ENCODE data around the gene BFSP2.

Gene BFSP2

DNA sequence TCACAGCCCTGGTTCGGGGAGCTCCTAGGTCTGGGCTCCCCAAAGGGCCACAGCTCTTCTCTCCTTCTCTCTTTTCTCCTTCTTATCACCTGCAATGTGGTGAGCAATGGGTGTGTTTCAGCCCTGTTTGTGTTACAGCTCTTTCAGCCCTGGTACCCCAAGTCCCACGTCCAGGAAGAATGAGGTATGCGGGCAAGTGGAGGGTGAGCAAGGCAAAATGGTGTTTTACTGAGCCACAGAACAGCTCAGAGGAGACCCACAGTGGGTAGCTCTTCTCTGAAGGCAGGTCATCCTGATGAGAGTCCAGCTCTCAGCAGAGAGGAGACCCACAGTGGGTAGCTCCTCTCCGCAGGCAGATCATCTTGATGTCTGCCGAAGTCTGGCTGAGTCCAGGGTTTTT, 86.8 kb downstream of the BFSP2 start:
- no peak for DNase-seq (ENCODE audit: low read depth)
- no peak for TF ChIP-seq CTCF (IDR thresholded peaks at IDR 0.05; ENCODE audit: insufficient read depth, low read depth, low read length, missing control alignments)
- H3K4me3 ChIP-seq (ENCODE audit: low read depth, low read length) = no peak overlapping the region

- H3K4me3 ChIP-seq (ENCODE audit: low read depth, low read length) = no peak overlapping the region
- no peak for TF ChIP-seq CTCF (IDR thresholded peaks at IDR 0.05; ENCODE audit: insufficient read depth, low read depth, low read length, missing control alignments)
- DNase-seq (ENCODE audit: low read depth) = no peak
These were observed 87.3 kb downstream of the BFSP2 start for GRCh38 chr3:133487204-133487603.

GRCh38 chr3:133487920-133488540, 88.2 kb downstream of the BFSP2 start:
- peak; percentile 70 for DNase-seq (ENCODE audit: low read depth)
- peak; percentile 46 for TF ChIP-seq CTCF (IDR thresholded peaks at IDR 0.05; ENCODE audit: insufficient read depth, low read depth, low read length, missing control alignments)
- H3K4me3 ChIP-seq (ENCODE audit: low read depth, low read length) = no peak overlapping the region

GRCh38 chr3:133488785-133489367, 89.0 kb downstream of the BFSP2 start:
- H3K4me3 ChIP-seq (ENCODE audit: low read depth, low read length) = peak overlapping the region; percentile 52
- DNase-seq (ENCODE audit: low read depth) = peak; percentile 70
- TF ChIP-seq CTCF (IDR thresholded peaks at IDR 0.05; ENCODE audit: insufficient read depth, low read depth, low read length, missing control alignments) = no peak

DNA sequence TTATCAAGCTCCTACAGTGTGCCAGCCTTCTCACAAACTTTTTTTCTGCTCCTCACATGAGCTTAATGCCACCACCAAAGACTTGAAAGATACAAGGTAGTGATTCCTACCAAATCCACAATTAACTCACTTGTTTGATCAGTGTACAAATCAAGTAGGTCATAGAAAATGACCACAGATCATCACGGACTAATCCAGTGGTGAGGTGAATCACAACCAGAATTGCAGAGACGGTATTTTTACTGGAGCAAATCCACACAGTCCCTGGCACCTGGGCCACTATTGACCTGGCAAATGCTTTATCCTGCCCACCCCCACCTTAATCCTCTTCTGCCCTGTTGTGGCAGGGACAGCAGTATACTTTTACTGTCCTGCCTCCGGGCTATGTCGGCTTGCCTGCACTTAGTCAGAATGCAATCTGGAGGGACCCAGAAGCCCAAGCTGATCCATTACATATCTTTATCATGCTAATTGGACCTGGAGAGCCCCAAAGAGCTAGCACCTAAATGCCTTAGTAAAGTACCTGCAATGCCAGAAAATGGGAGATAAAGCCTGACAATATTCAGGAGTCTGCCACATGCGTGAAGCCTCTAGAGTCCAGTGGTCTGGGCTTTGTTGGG, 89.7 kb downstream of the BFSP2 start:
- DNase-seq (ENCODE audit: low read depth) = no peak
- peak overlapping the region; percentile 52 for H3K4me3 ChIP-seq (ENCODE audit: low read depth, low read length)
- no peak for TF ChIP-seq CTCF (IDR thresholded peaks at IDR 0.05; ENCODE audit: insufficient read depth, low read depth, low read length, missing control alignments)

DNA sequence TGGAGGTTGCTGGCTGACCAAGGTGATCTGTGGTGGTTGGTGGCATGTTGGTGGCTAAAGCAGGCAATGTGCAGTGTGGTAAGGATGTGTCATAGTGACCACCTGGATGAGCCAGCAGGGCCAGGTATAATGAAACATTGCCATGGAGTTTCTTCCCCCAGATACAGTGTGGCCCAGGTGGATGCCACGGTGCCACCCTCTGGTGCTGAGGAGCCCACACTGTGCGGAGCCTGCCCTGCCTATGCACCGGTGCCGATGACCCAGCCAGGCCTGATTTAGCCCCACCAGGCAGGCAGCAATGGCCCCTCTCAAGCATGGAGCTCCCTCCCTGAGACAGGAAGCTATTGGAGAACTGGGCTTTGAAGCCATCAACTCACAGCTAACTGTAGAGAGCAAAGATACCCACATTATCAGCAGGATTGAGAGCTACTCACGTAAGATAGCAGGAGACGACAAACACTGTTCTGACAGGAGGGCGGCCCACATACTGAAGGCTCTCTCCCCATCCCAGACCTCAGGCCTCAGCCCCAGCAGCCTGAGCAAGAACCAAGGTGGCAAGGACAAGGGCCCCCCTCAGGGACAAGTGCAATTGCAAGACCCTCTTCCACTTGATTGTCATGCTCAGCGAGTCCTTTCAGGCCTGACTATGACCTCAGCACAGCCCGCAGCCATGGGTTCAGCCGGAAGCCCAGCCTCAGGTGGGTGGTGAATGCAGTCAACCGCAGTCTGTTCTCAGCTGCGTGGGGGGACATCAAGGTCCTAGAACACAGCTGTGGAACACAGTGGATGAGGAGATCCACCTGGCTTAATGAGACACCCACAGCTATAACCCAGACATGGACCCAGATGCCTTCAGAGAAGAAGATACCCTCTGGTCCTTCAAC, 90.9 kb downstream of the BFSP2 start:
- TF ChIP-seq CTCF (IDR thresholded peaks at IDR 0.05; ENCODE audit: insufficient read depth, low read depth, low read length, missing control alignments) = no peak
- peak overlapping the region; percentile 52 for H3K4me3 ChIP-seq (ENCODE audit: low read depth, low read length)
- DNase-seq (ENCODE audit: low read depth) = peak; percentile 91
